VCaP (cell line): Measurements from ENCODE around the gene PTGS2.

Source experiments
- H3K27ac ChIP-seq: fragments of 450-650 bp; 2 replicates; pipeline ENCODE4 v1.5.1; 2017
- TF ChIP-seq, protein P1 (sequence below): fragments of 450-650 bp; conservative IDR thresholded peaks from 2 replicates; pipeline ENCODE4 v1.5.1; 2017; ENCODE audit warnings: mild to moderate bottlenecking, moderate library complexity

Gene PTGS2

DNA sequence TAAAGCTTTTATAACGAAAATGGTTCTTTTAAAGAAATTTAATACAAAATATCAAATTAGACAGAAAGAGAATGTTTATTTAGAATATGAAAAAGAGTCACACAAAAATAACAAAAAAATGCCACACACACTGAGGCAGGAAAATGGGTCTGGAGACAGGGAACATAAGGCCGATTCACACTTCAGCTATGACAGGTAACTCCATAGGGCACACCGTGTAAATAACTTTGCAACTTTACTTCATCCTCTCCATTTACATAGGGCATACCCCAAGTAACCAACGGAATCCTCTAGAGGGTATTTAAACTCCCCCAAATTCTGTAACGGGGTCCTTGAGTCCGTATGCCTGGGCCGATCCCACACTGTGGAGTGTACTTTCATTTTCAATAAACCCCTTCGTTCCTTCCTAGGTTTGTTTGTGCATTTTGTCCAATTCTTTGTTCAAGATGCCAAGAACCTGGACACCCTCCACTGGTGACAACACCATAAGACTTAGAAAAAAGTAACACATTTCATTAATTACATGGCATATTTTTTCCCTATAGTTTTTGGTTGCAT is 23.1 kb upstream of the PTGS2 start:
- no peak overlapping the region for H3K27ac ChIP-seq
- TF ChIP-seq, protein P1, sequence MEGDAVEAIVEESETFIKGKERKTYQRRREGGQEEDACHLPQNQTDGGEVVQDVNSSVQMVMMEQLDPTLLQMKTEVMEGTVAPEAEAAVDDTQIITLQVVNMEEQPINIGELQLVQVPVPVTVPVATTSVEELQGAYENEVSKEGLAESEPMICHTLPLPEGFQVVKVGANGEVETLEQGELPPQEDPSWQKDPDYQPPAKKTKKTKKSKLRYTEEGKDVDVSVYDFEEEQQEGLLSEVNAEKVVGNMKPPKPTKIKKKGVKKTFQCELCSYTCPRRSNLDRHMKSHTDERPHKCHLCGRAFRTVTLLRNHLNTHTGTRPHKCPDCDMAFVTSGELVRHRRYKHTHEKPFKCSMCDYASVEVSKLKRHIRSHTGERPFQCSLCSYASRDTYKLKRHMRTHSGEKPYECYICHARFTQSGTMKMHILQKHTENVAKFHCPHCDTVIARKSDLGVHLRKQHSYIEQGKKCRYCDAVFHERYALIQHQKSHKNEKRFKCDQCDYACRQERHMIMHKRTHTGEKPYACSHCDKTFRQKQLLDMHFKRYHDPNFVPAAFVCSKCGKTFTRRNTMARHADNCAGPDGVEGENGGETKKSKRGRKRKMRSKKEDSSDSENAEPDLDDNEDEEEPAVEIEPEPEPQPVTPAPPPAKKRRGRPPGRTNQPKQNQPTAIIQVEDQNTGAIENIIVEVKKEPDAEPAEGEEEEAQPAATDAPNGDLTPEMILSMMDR, result no peak

DNA sequence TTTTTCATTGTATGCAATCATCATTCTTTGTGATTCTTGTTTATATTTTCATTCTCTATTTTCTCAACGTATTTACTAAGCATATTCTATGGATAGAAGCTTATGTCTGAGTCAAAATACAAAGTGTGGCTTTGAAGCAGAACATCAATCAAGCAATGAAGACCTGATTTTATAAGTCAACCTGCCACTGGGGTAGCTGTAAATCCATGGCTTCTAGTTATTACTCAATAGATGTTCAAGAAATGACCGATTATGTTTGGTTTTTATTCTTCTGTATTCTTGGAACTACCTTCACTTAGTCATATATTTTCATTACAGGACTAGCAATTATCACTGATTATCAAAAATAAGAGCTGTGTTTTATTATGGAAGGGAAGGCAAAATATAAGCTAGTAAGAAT is 20.5 kb upstream of the PTGS2 start:
- H3K27ac ChIP-seq, result no peak overlapping the region
- TF ChIP-seq, protein P1, result no peak

DNA sequence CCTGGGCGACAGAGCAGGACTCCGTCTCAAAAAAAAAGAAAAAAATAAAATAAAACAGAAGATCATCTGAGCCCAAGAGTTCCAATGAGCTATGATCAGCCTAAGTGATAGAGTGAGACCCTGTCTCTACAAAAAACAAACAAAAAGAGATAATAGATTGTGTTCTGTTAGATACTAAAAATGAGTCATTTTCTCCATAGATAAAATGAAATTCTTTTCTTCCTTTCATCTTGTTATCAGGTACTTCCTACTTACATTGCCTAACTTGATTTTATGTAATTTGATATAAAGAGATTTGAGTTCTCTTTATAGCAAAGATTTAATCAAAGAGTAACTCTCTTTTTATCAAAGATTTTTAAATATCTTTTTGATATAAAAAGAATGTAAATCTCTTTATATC is 19.3 kb upstream of the PTGS2 start:
- TF ChIP-seq, protein P1, result no peak
- H3K27ac ChIP-seq, result no peak overlapping the region

DNA sequence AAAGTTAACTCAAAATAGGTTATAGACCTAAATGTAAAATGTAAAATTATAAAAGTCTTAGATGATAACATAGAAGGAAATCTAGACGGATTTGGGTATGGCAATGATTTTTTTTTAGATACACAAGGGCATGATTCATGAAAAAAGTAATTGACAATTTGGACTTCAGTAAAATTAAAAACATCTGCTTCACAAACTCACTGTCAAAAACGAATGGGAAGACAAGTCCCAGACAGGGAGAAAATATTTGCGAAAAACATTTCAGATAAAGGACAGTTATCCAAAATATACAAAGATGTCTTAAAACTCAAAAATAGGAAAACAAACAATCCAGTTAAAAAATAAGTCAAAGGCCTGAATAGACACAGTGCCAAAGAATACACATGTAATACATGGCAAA is 9.7 kb upstream of the PTGS2 start:
- TF ChIP-seq, protein P1, result no peak
- no peak overlapping the region for H3K27ac ChIP-seq

DNA sequence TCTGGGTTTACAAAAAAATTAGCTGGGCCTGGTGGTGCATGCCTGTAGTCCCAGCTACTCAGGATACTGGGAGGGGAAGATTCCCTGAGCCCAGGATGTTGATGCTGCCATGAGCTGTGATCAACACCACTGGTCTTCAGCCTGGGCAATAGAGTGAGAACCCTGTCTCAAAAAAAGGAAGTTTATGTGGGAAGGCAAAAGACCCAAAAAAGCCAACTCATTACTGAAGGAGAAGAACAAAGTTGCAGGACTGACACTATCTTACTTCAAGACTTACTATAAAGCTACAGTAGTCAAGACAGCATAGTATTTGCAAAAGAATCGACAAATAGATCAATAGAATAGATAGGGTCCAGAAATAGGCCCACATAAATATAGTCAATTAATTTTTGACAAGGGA is 9.2 kb upstream of the PTGS2 start:
- H3K27ac ChIP-seq, result no peak overlapping the region
- TF ChIP-seq, protein P1, result no peak

DNA sequence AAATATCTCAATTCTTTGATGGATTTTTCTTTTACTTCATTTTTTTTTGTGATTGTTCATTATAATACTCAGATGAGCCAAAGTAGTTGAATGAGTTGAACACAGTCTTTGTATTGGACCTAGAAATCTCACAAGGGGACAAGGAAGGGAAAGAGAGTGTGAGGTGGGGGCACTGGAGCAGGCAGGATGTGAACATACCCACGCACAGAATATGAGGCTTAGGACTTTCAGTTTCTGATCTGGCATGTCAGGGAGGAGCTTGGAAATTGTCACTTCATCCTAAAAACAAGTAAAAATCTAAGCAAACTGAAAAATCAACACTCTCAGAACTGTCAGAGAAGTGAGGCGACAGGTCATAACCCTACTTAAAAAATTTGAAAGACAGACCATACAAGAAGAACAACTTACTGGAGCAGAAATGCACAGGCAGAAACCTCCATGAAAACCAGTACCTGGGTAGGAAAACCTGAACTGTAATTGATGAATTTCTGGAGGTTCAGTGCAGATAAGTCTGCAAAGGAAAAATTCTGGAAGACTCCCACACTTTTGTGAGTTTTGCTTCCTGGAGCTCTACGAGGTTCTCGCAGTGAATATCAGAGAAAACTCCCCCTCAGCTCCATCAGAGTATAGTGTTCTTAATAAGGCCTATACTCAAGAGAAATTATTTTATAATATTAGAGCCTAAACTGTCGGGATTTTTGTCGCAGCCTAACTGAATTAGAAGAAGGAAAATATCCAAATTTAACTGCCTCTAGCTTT is 3.6 kb upstream of the PTGS2 start:
- TF ChIP-seq, protein P1, result no peak

DNA sequence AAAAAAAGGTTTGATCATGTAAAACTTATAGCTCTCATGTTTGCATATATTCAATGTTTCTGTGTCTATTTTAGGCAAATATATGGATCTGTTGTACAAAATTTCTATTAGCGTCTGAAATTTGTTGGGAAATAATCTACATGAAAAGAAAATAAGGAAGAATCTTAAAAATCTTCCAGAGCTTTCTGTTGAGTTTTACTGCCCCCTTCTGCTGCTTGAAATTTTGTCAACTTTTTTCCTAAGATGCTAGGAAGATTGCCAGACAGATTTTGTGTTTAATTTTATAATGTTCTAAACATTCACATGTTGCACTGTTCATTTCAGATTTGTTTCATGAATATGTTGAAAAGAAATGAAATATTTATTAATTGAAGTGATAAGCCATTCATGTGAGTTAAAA is 2.5 kb upstream of the PTGS2 start:
- TF ChIP-seq, protein P1, result peak; percentile 51
- no peak overlapping the region for H3K27ac ChIP-seq

More for the DNA sequence above, 3.6 kb upstream of the PTGS2 start:
- H3K27ac ChIP-seq, result no peak overlapping the region
